Globus pallidus (tissue), 1 donor: ENCODE measurements around the gene C8B.

ENCODE experiments used
- DNase-seq: peaks from one replicate; pipeline ENCODE4 v3.0.0-alpha.2; 2015; ENCODE audit warnings: low spot score

C8B gene

GRCh38 chr1:56965916-56966697 is at the start of gene C8B:
Gene C8B (minus strand): TSS chr1:56966015. CDS start chr1:56965948, 67 bp downstream.
- DNase-seq: no peak

DNA sequence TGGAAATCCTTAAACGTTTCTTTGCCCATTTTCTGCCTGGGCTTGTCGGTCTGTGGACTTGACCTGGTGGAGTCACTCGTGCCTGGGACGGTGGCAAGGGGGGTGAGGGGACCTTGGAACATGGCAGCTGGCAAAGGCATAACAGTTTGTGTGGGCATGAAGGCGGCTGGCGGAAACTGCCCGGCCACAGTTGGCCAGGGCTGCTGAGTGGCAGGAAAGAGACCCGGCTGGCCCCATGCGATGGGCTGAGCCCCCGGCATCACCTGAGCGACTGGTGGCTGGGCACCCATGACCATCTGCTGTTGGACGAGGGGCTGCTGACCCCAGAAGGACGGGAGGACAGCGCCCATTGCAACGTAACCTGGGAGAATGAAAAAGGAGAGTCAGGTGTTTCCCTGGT is 49.3 kb upstream of the C8B start:
- no peak for DNase-seq

- no peak for DNase-seq
Measured at GRCh38 chr1:57013522-57013921, 47.7 kb upstream of the C8B start.

DNA sequence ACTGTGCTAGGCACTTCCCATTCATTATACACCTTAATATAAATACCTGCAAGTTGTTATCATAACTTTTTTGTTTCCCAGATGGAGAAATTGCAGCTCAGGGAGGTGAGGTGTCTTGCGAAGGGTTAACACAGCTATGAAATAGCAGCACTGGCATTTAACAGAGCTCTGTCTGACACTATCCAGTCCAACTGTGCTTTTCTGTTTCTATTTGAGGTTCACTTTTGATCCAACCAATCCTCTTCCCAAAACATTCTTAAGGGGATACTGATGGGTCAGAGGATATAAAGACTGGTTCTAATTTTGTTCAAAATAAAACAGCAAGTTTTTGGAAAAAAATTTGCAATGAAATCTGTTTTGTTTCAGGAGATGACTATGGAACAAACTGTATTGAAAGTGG is 46.5 kb upstream of the C8B start:
- DNase-seq: no peak

- no peak for DNase-seq
Measured at GRCh38 chr1:57010511-57010910, 44.7 kb upstream of the C8B start.

- no peak for DNase-seq
Measured at GRCh38 chr1:57007948-57008347, 42.1 kb upstream of the C8B start.

DNA sequence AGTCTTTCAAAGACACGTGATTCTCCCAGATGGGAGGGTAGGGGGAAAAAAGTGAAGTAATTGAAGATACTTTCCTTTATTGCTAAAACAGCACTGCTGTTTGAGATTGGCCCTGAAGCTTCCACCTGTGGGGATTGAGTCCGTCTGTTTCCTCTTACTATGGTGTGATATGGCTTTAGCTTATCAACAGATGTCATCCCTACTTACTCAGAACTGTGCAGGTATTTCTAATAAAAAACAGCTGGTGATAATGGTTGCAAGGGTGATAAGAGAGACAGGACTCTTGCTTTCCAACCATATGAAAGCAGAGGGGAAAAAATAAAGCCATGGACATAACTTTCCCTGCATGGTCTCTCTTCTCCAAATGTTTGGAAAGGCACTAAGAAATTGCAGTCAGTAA is 41.7 kb upstream of the C8B start:
- DNase-seq: no peak

- no peak for DNase-seq
Measured at GRCh38 chr1:57003398-57004139, 37.8 kb upstream of the C8B start.

- no peak for DNase-seq
Measured at GRCh38 chr1:56995414-56996100, 29.7 kb upstream of the C8B start.

DNA sequence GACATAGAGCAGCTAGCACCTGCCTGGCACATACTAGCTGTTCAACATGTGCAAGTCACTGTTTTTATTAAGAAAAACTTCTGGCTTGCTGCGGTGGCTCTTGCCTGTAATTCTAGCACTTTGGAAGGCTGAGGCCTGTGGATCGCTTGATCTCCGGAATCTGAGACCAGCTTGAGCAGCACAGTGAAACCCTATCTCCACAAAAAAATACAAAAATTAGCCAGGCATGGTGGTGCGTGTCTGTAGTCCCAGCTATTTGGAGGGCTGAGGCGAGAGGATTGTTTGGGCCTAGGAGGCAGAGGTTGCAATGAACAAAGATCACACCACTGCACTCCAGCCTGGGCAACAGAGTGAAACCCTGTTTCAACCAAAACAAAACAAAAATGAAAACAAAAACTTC is 27.7 kb upstream of the C8B start:
- no peak for DNase-seq

- no peak for DNase-seq
Measured at GRCh38 chr1:56992318-56993125, 26.7 kb upstream of the C8B start.

DNA sequence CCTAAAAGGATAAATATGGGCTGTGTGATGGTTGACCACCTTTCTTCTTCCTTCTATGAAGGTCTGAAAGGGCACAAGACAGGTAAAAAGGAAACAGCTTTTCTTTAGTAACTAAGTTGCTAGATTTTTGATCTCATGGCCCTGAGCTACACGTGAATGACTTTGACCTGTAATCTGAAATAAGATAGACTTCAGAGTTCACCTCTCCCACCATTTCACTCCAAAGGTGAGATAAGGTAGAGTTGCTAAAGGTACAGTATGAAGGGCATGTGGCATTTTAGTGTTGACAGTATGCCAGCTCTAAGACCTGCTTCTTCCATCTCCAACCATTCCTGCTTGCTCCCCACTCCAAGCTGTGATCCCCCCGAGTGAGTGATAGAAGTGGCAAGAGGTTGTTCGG is 25.8 kb upstream of the C8B start:
- no peak for DNase-seq

DNA sequence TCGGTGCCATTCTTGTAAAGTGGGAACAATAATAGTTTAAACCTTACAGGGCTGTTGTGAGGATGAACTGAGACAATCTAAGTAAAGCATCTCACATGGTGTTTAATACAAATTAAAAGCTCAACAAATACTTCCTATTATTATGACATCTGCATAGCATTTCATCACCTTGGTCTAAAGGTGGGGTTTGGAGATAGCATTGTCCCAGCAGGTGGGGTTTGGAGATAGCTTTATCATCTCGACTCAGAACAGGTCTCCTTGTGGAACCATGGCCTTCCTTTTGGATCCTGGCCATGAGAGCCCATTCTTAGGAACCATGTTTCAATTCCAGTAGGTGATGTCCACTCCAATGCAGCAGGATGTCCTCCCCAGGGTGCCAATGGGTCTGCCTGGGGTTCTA is 20.6 kb upstream of the C8B start:
- no peak for DNase-seq

- DNase-seq: no peak
Measured at GRCh38 chr1:56985857-56986256, 20.0 kb upstream of the C8B start.

DNA sequence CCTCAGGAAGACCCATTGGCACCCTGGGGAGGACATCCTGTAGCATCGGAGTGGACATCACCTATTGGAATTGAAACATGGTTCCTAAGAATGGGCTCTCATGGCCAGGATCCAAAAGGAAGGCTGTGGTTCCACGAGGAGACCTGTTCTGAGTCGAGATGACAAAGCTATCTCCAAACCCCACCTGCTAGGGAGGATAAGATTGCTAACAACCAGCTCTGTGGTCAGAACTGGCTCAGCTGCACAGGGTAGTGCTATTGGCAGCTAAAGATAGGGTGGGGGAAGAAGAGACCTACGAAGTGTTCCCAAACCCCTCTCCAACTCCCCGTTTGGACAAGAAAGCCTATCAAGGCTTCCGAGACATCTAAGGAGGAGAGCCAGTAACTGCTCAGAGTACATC is 17.7 kb upstream of the C8B start:
- no peak for DNase-seq

GRCh38 chr1:56979986-56980755 is 14.4 kb upstream of the C8B start:
- no peak for DNase-seq

DNA sequence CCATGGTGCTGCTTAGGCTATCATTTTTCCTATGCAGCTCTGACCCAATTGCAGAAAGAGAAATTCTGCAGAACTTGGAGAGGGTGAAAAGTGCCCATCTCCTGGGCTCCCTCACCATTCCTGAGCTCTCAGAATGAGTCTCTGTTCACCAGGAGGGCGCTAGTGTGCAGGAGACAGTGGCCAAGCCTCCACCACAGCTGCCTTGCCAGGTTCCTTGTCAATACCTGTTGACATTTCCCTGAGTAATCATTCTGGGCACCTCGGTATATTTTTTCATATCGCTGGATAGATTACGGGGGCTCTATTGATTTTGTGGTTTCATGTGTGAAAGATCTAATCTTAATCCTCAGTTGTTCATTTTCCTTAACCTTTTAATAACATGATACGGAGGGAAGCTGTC is 13.0 kb upstream of the C8B start:
- DNase-seq: no peak

DNA sequence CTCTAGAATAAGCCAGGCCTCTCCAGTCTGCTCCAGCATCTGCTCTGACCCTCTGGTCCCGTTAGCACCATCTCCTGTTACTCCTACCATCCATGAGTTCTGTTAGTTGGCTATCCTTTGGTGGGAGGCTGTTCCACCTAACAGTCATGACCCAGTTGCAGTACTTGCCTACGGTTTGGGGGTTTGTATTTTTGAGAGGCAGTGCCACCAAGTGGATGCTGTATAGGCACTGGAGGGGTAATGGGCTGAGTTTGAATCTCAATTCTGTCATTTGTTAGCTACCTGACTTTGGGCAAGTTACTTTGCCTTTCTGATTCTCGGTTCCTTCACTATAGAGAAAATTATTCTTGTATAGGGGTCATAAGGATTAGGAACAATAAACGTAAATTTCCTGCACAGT is 12.1 kb upstream of the C8B start:
- DNase-seq: no peak

- no peak for DNase-seq
Measured at GRCh38 chr1:56975446-56975845, 9.6 kb upstream of the C8B start.

- no peak for DNase-seq
Measured at GRCh38 chr1:56973923-56974742, 8.3 kb upstream of the C8B start.

DNA sequence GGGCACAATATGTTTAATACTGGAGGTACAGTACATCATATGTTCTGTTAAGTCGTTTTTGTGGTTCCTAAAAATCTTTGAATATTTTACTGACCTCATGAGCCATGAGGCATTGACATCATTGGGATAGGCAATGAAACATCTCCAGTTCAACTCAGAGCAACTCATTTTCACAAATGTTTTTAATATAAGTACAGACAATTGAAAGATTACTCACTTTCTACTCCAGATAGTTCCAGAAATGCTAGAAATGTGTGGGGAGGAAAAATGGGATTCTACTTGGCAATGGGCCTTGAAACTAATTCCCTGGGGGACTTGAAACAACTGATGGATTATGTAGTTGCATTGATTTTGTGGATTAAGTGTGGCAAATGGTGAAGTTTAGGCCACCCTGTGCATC is 7.2 kb upstream of the C8B start:
- no peak for DNase-seq
